ENCODE data around the gene C2orf76. TPM values are rescaled to one million over a fixed set of nuclear protein-coding genes. Genes with fewer than 3 reads are reported as not detected.
"Not testable (repeated sequence)": the region's sequence is repeated elsewhere in the genome, so short reads cannot be mapped to it uniquely, and the experiment has no call there.

Gene C2orf76
- total RNA-seq, 1 donor from 2014 or later, result not detected

- no peak overlapping the region for H3K4me3 ChIP-seq
- H3K27ac ChIP-seq, result no peak overlapping the region
- no peaks in the 10 kb centered on the region for H3K9me3 ChIP-seq
- intact Hi-C loops (cut with DNase I), result no loop called here
- H3K27me3 ChIP-seq, result no peaks in the 10 kb centered on the region
- H3K4me1 ChIP-seq, result no peaks in the 10 kb centered on the region
- no peaks in the 10 kb centered on the region for H3K36me3 ChIP-seq
- DNase-seq (ENCODE audit: low spot score in 2 of 2), result peak in 1 of 2 donors; percentile 27
- TF ChIP-seq CTCF (IDR thresholded peaks at IDR 0.05), result no peak
Measured at GRCh38 chr2:119383410-119384140, 16.9 kb upstream of the C2orf76 start.

DNA sequence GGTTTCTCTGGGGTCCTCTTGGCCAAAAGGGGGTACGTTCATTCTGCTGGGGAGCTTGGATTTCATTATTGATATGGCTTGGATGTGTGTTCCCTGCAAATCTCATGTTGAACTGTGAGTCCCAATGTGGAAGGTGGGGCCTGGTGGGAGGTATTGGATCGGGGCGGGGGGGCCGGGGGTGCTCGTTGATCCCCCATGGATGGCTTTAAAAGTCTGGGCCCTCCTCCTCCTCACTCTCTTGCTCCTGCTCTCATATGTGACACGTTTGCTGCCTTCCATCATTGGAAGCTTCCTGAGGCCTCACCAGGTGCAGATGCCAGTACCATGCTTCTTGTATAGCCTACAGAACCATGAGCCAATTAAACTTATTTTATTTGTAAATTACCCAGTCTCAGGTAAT, 11.9 kb upstream of the C2orf76 start:
- no peaks in the 10 kb centered on the region for H3K27me3 ChIP-seq
- TF ChIP-seq CTCF (IDR thresholded peaks at IDR 0.05), result no peak
- peak in 1 of 2 donors; percentile 13 for DNase-seq (ENCODE audit: low spot score in 2 of 2)
- H3K36me3 ChIP-seq, result peaks cover 5 to 8% of the 10 kb centered on the region in 2 donors
- no peaks in the 10 kb centered on the region for H3K4me1 ChIP-seq
- H3K9me3 ChIP-seq, result peaks cover 0 to 7% of the 10 kb centered on the region in 2 donors
- H3K4me3 ChIP-seq, result no peak overlapping the region
- no peak overlapping the region for H3K27ac ChIP-seq
- intact Hi-C loops (cut with DNase I), result no loop called here

- H3K27me3 ChIP-seq, result no peaks in the 10 kb centered on the region
- intact Hi-C loops (cut with DNase I), result no loop called here
- peak in 1 of 2 donors; percentile 35 for DNase-seq (ENCODE audit: low spot score in 2 of 2)
- no peaks in the 10 kb centered on the region for H3K4me1 ChIP-seq
- no peak overlapping the region for H3K4me3 ChIP-seq
- no peak overlapping the region for H3K27ac ChIP-seq
- peaks cover 11 to 14% of the 10 kb centered on the region in 2 donors for H3K36me3 ChIP-seq
- peaks cover 0 to 9% of the 10 kb centered on the region in 2 donors for H3K9me3 ChIP-seq
- TF ChIP-seq CTCF (IDR thresholded peaks at IDR 0.05), result no peak
Measured at GRCh38 chr2:119377993-119378345, 11.3 kb upstream of the C2orf76 start.

- Histone ChIP-seq H3K36me3 (peaks cover 17 to 19% of the 10 kb centered on the region in 2 donors), H3K27ac (no peak overlapping the region), H3K9me3 (peaks cover 0 to 9% of the 10 kb centered on the region in 2 donors), H3K27me3 (no peaks in the 10 kb centered on the region), H3K4me1 (no peaks in the 10 kb centered on the region), H3K4me3 (no peak overlapping the region)
- intact Hi-C loops (cut with DNase I), result no loop called here
- DNase-seq (ENCODE audit: low spot score in 2 of 2), result peak in 1 of 2 donors; percentile 52
- no peak for TF ChIP-seq CTCF (IDR thresholded peaks at IDR 0.05)
Measured at GRCh38 chr2:119377294-119377992, 10.8 kb upstream of the C2orf76 start.

DNA sequence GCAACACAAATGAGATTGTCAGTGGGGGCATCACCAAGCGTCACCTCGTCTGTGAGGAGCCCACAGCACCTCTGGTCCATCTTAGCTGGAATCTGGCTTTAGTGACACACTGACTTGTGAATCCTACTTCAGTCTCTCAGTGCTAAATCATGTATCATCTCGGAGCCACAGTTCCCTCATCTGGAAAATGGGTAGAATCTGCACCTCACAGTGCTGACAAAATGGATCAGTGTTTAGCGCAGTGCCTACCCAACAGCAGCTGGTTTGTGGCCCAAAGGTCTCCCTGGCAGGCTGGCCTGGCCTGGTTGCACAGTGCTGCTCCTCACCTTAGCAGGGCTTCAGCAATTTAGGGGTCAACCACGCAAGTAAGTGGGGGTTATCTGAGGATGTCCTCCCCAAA, 10.2 kb upstream of the C2orf76 start:
- H3K36me3 ChIP-seq, result peaks cover 23 to 26% of the 10 kb centered on the region in 2 donors

GRCh38 chr2:119376406-119376805, 9.8 kb upstream of the C2orf76 start:
- H3K27me3 ChIP-seq; H3K4me1 ChIP-seq; H3K4me3 ChIP-seq; H3K9me3 ChIP-seq; intact Hi-C loops (cut with DNase I); H3K27ac ChIP-seq: not testable (repeated sequence)
- DNase-seq (ENCODE audit: low spot score in 2 of 2), result peak in 1 of 2 donors; percentile 40
- peaks cover 27 to 30% of the 10 kb centered on the region in 2 donors for H3K36me3 ChIP-seq

More for the DNA sequence above, 10.2 kb upstream of the C2orf76 start:
- TF ChIP-seq CTCF (IDR thresholded peaks at IDR 0.05), result no peak
- intact Hi-C loops (cut with DNase I), result no loop called here
- H3K9me3 ChIP-seq, result peaks cover 0 to 9% of the 10 kb centered on the region in 2 donors
- no peaks in the 10 kb centered on the region for H3K4me1 ChIP-seq
- H3K27ac ChIP-seq, result no peak overlapping the region
- peak in 1 of 2 donors; percentile 44 for DNase-seq (ENCODE audit: low spot score in 2 of 2)
- H3K4me3 ChIP-seq, result no peak overlapping the region
- no peaks in the 10 kb centered on the region for H3K27me3 ChIP-seq

DNA sequence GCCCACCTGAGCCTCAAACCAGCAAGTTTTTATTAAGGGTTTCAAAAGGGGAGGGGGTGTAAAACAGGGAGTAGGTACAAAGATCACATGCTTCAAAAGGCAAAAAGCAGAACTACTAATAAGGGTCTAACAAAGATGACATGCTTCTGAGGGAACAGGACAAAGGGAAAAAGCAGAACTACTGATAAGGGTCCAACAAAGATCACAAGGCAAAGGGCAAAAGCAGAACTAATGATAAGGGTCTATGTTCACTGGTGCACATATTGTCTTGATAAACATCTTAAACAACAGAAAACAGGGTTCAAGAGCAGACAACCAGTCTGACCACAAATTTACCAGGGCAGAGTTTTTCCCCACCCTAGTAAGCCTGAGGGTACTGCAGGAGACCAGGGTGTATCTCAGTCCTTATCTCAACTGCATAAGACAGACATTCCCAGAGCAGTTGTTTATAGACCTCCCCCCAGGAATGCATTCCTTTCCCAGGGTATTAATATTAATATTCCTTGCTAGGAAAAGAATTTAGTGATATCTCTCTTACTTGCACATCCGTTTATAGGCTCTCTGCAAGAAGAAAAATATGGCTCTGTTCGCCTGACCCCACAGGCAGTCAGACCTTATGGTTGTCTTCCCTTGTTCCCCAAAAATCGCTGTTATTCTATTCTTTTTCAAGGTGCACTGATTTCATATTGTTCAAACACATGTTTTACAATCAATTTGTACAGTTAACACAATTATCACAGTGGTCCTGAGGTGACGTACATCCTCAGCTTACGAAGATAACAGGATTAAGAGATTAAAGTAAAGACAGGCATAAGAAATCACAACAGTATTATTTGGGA, 7.5 kb upstream of the C2orf76 start:
- H3K4me3 ChIP-seq; H3K4me1 ChIP-seq; H3K27ac ChIP-seq; intact Hi-C loops (cut with DNase I); H3K9me3 ChIP-seq; H3K27me3 ChIP-seq: not testable (repeated sequence)
- peaks cover 46 to 48% of the 10 kb centered on the region in 2 donors for H3K36me3 ChIP-seq
- DNase-seq (ENCODE audit: low spot score in 2 of 2), result peak in 1 of 2 donors; percentile 16
